ENCODE data around the gene UPF2. TPM values are rescaled to one million over a fixed set of nuclear protein-coding genes. Genes with fewer than 3 reads are reported as not detected.
A peak's percentile ranks its signal among the peaks of the same experiment; 100 is the strongest.

UPF2 gene
- total and polyA plus RNA-seq, 2 donors (not counting 1 experiment from before 2014, with no cell fraction given): 8.9 to 60.0 TPM

GRCh38 chr10:11874568-11875493 is 167.8 kb downstream of the UPF2 start:
- peak overlapping the region; percentile 21 for H3K4me2 ChIP-seq (replicated peaks; ENCODE audit: low read depth, low read length, poor library complexity, severe bottlenecking)
- Mint-ChIP-seq H3K9me3 (ENCODE audit: insufficient read depth) (no peaks in the 10 kb centered on the region), H3K4me3 (no peak overlapping the region), H3K4me1 (peaks cover 2% of the 10 kb centered on the region), H3K27ac (no peak overlapping the region), H3K27me3 (peaks cover 18% of the 10 kb centered on the region)
- intact Hi-C loops (cut with micrococcal nuclease): no loop called here
- TF ChIP-seq EZH2 (IDR thresholded peaks at IDR 0.05; ENCODE audit: borderline replicate concordance, insufficient read depth, low read depth, low read length, poor library complexity, severe bottlenecking) (no peak), CTCF (IDR thresholded peaks at IDR 0.05) (no peak)
- peaks cover 5 to 6% of the 10 kb centered on the region in 2 donors for H3K4me1 ChIP-seq (ENCODE audit: control insufficient read depth in 2 of 2, insufficient read depth in 2 of 2, low read length in 2 of 2)
- H3K9ac ChIP-seq (ENCODE audit: low read length): no peak overlapping the region
- DNase-seq: no peak
- H3K36me3 ChIP-seq (replicated peaks in 1 of 2; ENCODE audit: control extremely low read depth in 1 of 2, control insufficient read depth in 1 of 2, extremely low read depth in 1 of 2, insufficient read depth in 2 of 2, low read length in 1 of 2): no peaks in the 10 kb centered on the region
- no peaks in the 10 kb centered on the region for H4K20me1 ChIP-seq (ENCODE audit: control insufficient read depth, insufficient read depth, low read length, poor library complexity, severe bottlenecking)
- H3K27ac ChIP-seq (ENCODE audit: low read length in 2 of 2): no peak overlapping the region
- H2AFZ ChIP-seq (ENCODE audit: insufficient read depth, low read depth, low read length, poor library complexity, severe bottlenecking): peak overlapping the region; percentile 38
- no peak overlapping the region for H3K4me3 ChIP-seq (ENCODE audit: control extremely low read depth in 1 of 5, extremely low read depth in 1 of 5, insufficient read depth in 1 of 5, low read depth in 2 of 5, low read length in 4 of 5)
- no peaks in the 10 kb centered on the region for H3K9me3 ChIP-seq (ENCODE audit: control extremely low read depth in 1 of 3, control insufficient read depth in 2 of 3, insufficient read depth in 1 of 3, low read length in 2 of 3)
- H3K79me2 ChIP-seq (ENCODE audit: control insufficient read depth, insufficient read depth, low read length): no peaks in the 10 kb centered on the region
- POLR2A ChIA-PET: no interaction called here
- no peak for ATAC-seq (ENCODE audit: low read depth)
- 47% methylated on average over 18 of the region's 20 CpGs for WGBS (ENCODE audit: insufficient coverage)
- CTCF ChIA-PET: no interaction called here
- H3K27me3 ChIP-seq (replicated peaks in 1 of 4; ENCODE audit: control extremely low read depth in 1 of 4, control insufficient read depth in 3 of 4, insufficient read depth in 4 of 4, low read length in 3 of 4): peaks cover 0 to 7% (median 3%) of the 10 kb centered on the region in 4 experiments

- Histone ChIP-seq H3K27ac (ENCODE audit: low read length in 2 of 2) (no peak overlapping the region), H4K20me1 (ENCODE audit: control insufficient read depth, insufficient read depth, low read length, poor library complexity, severe bottlenecking) (no peaks in the 10 kb centered on the region), H3K4me1 (ENCODE audit: control insufficient read depth in 2 of 2, insufficient read depth in 2 of 2, low read length in 2 of 2) (peaks cover 5 to 6% of the 10 kb centered on the region in 2 donors), H3K4me2 (replicated peaks; ENCODE audit: low read depth, low read length, poor library complexity, severe bottlenecking) (no peak overlapping the region), H3K9ac (ENCODE audit: low read length) (no peak overlapping the region), H3K79me2 (ENCODE audit: control insufficient read depth, insufficient read depth, low read length) (no peaks in the 10 kb centered on the region), H3K36me3 (replicated peaks in 1 of 2; ENCODE audit: control extremely low read depth in 1 of 2, control insufficient read depth in 1 of 2, extremely low read depth in 1 of 2, insufficient read depth in 2 of 2, low read length in 1 of 2) (no peaks in the 10 kb centered on the region), H2AFZ (ENCODE audit: insufficient read depth, low read depth, low read length, poor library complexity, severe bottlenecking) (no peak overlapping the region), H3K4me3 (ENCODE audit: control extremely low read depth in 1 of 5, extremely low read depth in 1 of 5, insufficient read depth in 1 of 5, low read depth in 2 of 5, low read length in 4 of 5) (no peak overlapping the region), H3K27me3 (replicated peaks in 1 of 4; ENCODE audit: control extremely low read depth in 1 of 4, control insufficient read depth in 3 of 4, insufficient read depth in 4 of 4, low read length in 3 of 4) (peaks cover 0 to 5% (median 2%) of the 10 kb centered on the region in 4 experiments), H3K9me3 (ENCODE audit: control extremely low read depth in 1 of 3, control insufficient read depth in 2 of 3, insufficient read depth in 1 of 3, low read length in 2 of 3) (no peaks in the 10 kb centered on the region)
- no peaks in the 10 kb centered on the region for H3K9me3 Mint-ChIP-seq (ENCODE audit: insufficient read depth)
- ATAC-seq (ENCODE audit: low read depth) (no peak), DNase-seq (no peak)
- no peak overlapping the region for H3K27ac Mint-ChIP-seq
- peaks cover 2% of the 10 kb centered on the region for H3K4me1 Mint-ChIP-seq
- H3K4me3 Mint-ChIP-seq: no peak overlapping the region
- ChIA-PET POLR2A (no interaction called here), CTCF (no interaction called here)
- intact Hi-C loops (cut with micrococcal nuclease): no loop called here
- TF ChIP-seq CTCF (IDR thresholded peaks at IDR 0.05): no peak
- no peak for TF ChIP-seq EZH2 (IDR thresholded peaks at IDR 0.05; ENCODE audit: borderline replicate concordance, insufficient read depth, low read depth, low read length, poor library complexity, severe bottlenecking)
- peaks cover 18% of the 10 kb centered on the region for H3K27me3 Mint-ChIP-seq
- WGBS (ENCODE audit: insufficient coverage): 3% methylated on average over 5 of the region's 9 CpGs
Measured at GRCh38 chr10:11871466-11871865, 171.1 kb downstream of the UPF2 start.

All from B cell (primary cell).